Nephron progenitor cell (in vitro differentiated cells): ENCODE results near the gene GAMT.

Experiments
- DNase-seq: peaks from one replicate; pipeline ENCODE4 v3.0.0; 2021
- H3K27ac Mint-ChIP-seq: 2 replicates; pipeline ENCODE4 v1.8.0; 2021; ENCODE audit warnings: mild to moderate bottlenecking, moderate library complexity, mixed read lengths
- H3K27me3 Mint-ChIP-seq: 2 replicates; pipeline ENCODE4 v1.8.0; 2021; ENCODE audit warnings: mild to moderate bottlenecking, low read depth, mixed read lengths; ENCODE audit not compliant: poor library complexity
- H3K36me3 Mint-ChIP-seq: 2 replicates; pipeline ENCODE4 v1.8.0; 2021; ENCODE audit warnings: low read depth, mixed read lengths
- H3K4me1 Mint-ChIP-seq: 2 replicates; pipeline ENCODE4 v1.8.0; 2021; ENCODE audit warnings: mixed read lengths
- H3K4me3 Mint-ChIP-seq: 2 replicates; pipeline ENCODE4 v1.8.0; 2021; ENCODE audit warnings: mild to moderate bottlenecking, moderate library complexity, mixed read lengths
- H3K9me3 Mint-ChIP-seq: 2 replicates; pipeline ENCODE4 v1.8.0; 2021; ENCODE audit warnings: mild to moderate bottlenecking, moderate library complexity, mixed read lengths
- CTCF ChIP-seq: fragments of 200-600 bp; sonication (generic); IDR thresholded peaks from 2 replicates; pipeline ENCODE4 v1.5.0; 2021; ENCODE audit warnings: antibody characterized with exemption

Gene GAMT

GRCh38 chr19:1395194-1396018 lies 5.9 kb downstream of the GAMT start:
- H3K27ac Mint-ChIP-seq = no peak overlapping the region
- H3K27me3 Mint-ChIP-seq = peaks cover 3% of the 10 kb centered on the region
- no peaks in the 10 kb centered on the region for H3K9me3 Mint-ChIP-seq
- no peak overlapping the region for H3K4me3 Mint-ChIP-seq
- DNase-seq = no peak
- no peak for TF ChIP-seq CTCF
- peaks cover 19% of the 10 kb centered on the region for H3K36me3 Mint-ChIP-seq
- H3K4me1 Mint-ChIP-seq = no peaks in the 10 kb centered on the region

DNA sequence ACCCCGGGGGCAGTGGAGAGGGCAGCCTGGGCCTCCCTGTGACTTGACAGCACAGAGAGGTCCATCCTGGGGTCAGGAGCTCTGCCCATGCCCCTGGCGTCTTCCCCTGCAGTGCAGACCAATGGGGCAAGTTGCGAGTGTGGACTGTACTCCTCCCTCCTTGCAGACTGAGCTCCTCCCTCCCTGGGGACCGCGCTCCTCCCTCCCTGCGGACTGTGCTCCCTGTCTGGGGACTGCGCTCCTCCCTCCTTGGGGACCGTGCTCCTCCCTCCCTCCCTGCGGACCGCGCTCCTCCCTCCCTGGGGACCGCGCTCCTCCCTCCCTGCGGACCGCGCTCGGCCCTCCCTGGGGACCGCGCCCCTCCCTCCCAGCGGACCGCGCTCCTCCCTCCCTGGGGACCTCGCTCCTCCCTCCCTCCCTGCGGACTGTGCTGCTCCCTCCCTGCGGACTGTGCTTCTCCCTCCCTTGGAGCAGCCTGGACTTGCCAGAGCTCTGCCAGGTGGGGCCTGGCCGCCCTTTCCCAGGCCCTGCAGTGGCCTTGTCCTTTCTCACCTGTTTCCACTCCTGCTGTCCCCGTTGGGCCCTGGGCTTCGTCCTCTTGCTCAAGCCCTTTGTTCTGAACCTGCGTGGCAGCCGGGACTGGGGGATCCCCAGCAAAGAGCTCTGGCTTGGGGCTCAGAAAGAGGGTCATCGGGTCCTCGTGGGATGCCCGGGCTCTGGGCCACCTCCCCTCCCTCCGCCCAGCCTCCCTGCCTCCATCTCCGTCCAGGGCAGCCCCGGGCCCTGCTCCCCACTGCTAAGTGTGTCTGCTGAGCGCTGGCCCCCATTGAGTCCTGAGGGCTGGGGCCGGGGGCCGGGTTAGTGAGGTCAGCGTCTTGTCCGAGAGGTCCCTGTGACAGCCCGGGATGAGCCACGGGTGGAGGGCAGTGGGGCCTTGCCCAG lies 6.8 kb downstream of the GAMT start:
- no peak overlapping the region for H3K4me3 Mint-ChIP-seq
- H3K27ac Mint-ChIP-seq = no peak overlapping the region
- H3K27me3 Mint-ChIP-seq = peaks cover 3% of the 10 kb centered on the region
- DNase-seq = no peak
- no peaks in the 10 kb centered on the region for H3K4me1 Mint-ChIP-seq
- H3K9me3 Mint-ChIP-seq = no peaks in the 10 kb centered on the region
- no peak for TF ChIP-seq CTCF
- peaks cover 24% of the 10 kb centered on the region for H3K36me3 Mint-ChIP-seq

GRCh38 chr19:1393841-1394240 lies 7.5 kb downstream of the GAMT start:
- DNase-seq = no peak
- Mint-ChIP-seq H3K36me3 (peaks cover 31% of the 10 kb centered on the region), H3K27me3 (peaks cover 2% of the 10 kb centered on the region), H3K9me3 (no peaks in the 10 kb centered on the region), H3K4me1 (no peaks in the 10 kb centered on the region), H3K4me3 (no peak overlapping the region), H3K27ac (no peak overlapping the region)
- no peak for TF ChIP-seq CTCF

- Mint-ChIP-seq H3K27ac (no peak overlapping the region), H3K9me3 (no peaks in the 10 kb centered on the region), H3K27me3 (no peaks in the 10 kb centered on the region), H3K36me3 (peaks cover 26% of the 10 kb centered on the region), H3K4me3 (no peak overlapping the region), H3K4me1 (no peaks in the 10 kb centered on the region)
- DNase-seq = no peak
- no peak for TF ChIP-seq CTCF
These were observed 8.3 kb downstream of the GAMT start for GRCh38 chr19:1392939-1393530.

GRCh38 chr19:1392407-1392806 lies 8.9 kb downstream of the GAMT start:
- no peak for DNase-seq
- no peaks in the 10 kb centered on the region for H3K27me3 Mint-ChIP-seq
- no peak overlapping the region for H3K4me3 Mint-ChIP-seq
- no peak for TF ChIP-seq CTCF
- H3K9me3 Mint-ChIP-seq = no peaks in the 10 kb centered on the region
- H3K27ac Mint-ChIP-seq = no peak overlapping the region
- H3K4me1 Mint-ChIP-seq = no peaks in the 10 kb centered on the region
- peaks cover 26% of the 10 kb centered on the region for H3K36me3 Mint-ChIP-seq
